Ureter (tissue), 1 donor: Measurements from ENCODE around the gene TRAPPC14. TPM values are rescaled to one million over a fixed set of nuclear protein-coding genes. Genes with fewer than 3 reads are reported as not detected.

Source experiments
- DNase-seq: peaks from one replicate; pipeline ENCODE4 v3.0.0-alpha.2; 2020; ENCODE audit warnings: low spot score
- total RNA-seq: library from RNA; stranded (reverse); gene quantifications from one replicate; pipeline ENCODE4 v1.2.4, GENCODE V29; 2023
- donor health status: DM: yes; HTN: yes; CAD: no.

The TRAPPC14 gene
- total RNA-seq, 1 donor from 2014 or later: 35.5 TPM

DNA sequence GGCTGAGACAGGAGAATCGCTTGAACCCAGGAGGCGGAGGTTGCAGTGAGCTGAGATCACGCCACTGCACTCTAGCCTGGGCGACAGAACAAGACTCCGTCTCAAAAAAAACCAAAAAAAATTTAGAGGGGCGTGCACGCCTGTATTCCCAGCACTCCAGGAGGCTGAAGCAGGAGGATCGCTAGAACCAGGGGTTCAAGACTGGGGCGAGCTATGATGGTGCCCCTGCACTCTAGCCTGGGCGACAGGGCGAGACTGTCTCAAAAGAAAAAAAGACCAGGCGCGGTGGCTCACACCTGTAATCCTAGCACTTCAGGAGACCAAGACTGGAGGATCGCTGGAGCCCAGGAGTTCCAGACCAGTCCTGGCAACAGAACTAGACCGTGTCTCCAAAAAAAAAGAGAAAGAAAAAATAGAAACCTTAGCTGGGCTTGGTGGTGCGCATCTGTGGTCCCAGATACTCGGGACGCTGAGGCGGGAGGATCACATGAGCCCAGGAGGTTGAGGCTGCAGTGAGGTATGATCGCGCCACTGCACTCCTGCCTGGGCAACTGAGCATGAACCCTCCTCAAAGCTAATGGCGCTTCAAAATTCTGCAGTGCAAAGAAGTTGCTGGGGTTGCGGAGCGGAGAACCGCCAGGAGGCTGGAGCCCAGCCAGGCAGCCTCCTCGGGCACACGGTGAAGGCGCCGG lies 32.1 kb downstream of the TRAPPC14 start:
- DNase-seq: no peak

DNA sequence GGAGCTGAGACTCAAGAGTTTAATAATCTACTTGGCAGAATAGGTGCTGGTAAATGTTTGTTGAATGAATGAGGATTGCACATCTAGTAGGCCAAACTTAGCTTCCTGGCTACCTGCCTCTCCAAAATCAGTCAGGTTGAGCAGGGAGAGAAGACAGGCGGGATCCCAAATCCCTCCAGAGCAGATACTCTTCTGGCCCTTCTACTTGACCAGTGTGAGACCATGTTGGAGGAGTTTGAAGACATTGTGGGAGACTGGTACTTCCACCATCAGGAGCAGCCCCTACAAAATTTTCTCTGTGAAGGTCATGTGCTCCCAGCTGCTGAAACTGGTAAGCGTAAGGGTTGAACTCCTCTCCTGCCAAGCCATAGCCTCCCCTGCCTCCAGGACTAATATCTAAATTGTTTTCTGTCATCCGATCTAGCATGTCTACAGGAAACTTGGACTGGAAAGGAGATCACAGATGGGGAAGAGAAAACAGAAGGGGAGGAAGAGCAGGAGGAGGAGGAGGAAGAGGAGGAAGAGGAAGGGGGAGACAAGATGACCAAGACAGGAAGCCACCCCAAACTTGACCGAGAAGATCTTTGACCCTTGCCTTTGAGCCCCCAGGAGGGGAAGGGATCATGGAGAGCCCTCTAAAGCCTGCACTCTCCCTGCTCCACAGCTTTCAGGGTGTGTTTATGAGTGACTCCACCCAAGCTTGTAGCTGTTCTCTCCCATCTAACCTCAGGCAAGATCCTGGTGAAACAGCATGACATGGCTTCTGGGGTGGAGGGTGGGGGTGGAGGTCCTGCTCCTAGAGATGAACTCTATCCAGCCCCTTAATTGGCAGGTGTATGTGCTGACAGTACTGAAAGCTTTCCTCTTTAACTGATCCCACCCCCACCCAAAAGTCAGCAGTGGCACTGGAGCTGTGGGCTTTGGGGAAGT lies 34.0 kb downstream of the TRAPPC14 start:
- no peak for DNase-seq

DNA sequence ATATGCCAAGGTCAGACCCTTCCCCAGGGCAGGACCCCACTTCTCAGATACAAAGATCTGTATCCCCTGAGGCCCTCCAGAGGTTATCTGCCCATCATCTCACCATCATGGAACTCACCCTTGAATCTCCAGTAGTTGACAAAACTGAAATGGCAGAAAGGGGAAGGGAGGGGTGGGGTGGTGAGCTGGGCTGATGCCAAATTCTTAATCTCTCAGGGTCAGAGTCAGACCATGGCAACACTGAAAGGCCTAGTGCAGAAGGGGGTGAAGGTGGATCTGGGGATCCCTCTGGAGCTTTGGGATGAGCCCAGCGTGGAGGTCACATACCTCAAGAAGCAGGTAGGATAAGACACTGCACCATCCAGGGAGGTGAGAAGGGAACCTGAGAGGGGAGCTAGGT lies 36.0 kb downstream of the TRAPPC14 start:
- no peak for DNase-seq

- no peak for DNase-seq
Observed at GRCh38 chr7:100122067-100122466, 36.5 kb downstream of the TRAPPC14 start.

- no peak for DNase-seq
Observed at GRCh38 chr7:100120733-100121036, 37.8 kb downstream of the TRAPPC14 start.

GRCh38 chr7:100119970-100120732 lies 38.4 kb downstream of the TRAPPC14 start:
- peak; percentile 71 for DNase-seq

DNA sequence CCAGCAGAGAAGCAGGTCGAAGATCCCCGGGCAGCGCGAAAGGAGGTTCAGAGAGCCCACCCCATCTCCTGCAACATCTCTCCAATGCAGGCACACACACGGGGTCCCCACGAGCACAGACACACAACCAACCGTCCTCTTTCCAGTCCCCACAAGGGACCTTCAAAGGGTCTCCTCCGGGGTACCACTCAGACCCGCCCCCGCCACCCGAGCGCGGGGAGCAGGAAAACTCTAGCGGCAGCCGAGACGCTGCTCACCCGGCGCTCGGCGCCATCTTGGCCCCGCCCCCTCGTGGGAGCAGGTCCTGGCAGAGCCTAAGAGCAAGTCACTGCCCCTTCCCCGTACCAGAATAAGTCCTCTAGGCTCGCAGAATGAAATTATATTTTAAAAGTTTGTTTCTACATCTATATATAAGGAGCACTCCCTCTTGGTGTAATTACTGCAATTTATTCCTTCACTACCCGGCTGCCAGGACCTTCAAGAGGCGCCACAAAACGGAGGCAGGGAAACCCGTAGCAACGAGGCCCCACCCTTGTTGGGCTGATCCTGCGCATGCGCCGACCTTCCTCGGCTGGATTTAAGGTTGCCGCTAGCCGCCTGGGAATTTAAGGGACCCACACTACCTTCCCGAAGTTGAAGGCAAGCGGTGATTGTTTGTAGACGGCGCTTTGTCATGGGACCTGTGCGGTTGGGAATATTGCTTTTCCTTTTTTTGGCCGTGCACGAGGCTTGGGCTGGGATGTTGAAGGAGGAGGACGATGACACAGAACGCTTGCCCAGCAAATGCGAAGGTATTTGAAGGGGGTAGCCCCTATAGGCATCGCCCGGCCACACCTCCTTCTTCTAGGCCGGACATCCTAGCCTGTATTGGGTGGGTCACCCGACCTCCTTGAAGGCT lies 39.2 kb downstream of the TRAPPC14 start, which contains the start of the genes CNPY4 and TAF6:
Gene CNPY4 (plus strand): TSS at position 563 of the 898 bp plus-strand sequence. CDS start 111 bp downstream, at position 674.
Gene TAF6 (minus strand): TSS at position 287 of the 898 bp plus-strand sequence. CDS start 5,149 bp downstream, outside the sequence.
- peak; percentile 96 for DNase-seq

GRCh38 chr7:100118388-100119071 lies 40.0 kb downstream of the TRAPPC14 start:
- DNase-seq: no peak

GRCh38 chr7:100115026-100115425 lies 43.5 kb downstream of the TRAPPC14 start:
- no peak for DNase-seq

- DNase-seq: no peak
Observed at GRCh38 chr7:100111914-100112313, 46.6 kb downstream of the TRAPPC14 start.

DNA sequence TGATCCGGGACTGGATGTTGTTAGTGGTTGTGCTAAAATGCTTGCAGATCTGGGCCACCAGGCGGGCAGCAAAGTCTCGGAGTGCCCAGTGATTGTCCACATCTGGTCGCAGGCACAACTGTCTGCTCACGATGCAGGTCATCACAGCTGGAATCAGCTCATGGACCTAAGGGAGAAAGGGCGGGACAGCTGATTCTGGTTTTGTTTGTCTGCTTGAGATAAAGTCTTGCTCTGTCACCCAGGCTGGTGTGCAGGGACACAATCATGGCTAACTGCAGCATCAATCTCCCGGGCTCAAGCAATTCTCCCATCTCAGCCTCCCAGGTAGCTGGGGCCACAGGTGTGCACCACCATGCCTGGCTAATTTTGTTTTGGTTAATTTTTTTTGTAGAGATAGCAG lies 47.4 kb downstream of the TRAPPC14 start:
- DNase-seq: no peak

GRCh38 chr7:100109521-100110163 lies 48.9 kb downstream of the TRAPPC14 start:
- DNase-seq: no peak

GRCh38 chr7:100107890-100108289 lies 50.6 kb downstream of the TRAPPC14 start:
- no peak for DNase-seq

- no peak for DNase-seq
Observed at GRCh38 chr7:100107125-100107737, 51.3 kb downstream of the TRAPPC14 start.

GRCh38 chr7:100106633-100107032 lies 51.9 kb downstream of the TRAPPC14 start:
- DNase-seq: no peak

DNA sequence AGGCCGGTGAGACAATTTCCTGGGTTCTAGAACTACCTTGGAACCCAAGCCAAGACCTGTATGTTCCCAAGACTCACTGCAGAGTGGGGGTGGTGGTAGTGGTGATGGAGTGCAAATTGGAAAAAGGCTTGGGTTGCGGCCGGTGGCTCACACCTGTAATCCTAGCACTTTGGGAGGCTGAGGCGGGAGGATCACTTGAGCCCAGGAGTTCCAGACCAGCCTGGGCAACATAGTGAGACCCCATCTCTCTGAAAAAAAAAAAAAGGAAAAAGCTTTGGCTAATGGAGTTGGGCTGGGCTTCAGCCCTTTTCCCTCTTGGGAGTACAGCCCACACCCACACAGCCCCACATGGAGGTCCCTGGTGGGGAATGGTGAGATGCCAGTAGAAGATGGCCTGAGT lies 53.0 kb downstream of the TRAPPC14 start:
- no peak for DNase-seq
